ENCODE data around the gene BAZ1B.
"Not testable (repeated sequence)": the region's sequence is repeated elsewhere in the genome, so short reads cannot be mapped to it uniquely, and the experiment has no call there.

Gene BAZ1B

GRCh38 chr7:73509463-73509862 lies 12.6 kb downstream of the BAZ1B start:
- DNase-seq (ENCODE audit: low spot score): no peak
- FAIRE-seq: no peak

DNA sequence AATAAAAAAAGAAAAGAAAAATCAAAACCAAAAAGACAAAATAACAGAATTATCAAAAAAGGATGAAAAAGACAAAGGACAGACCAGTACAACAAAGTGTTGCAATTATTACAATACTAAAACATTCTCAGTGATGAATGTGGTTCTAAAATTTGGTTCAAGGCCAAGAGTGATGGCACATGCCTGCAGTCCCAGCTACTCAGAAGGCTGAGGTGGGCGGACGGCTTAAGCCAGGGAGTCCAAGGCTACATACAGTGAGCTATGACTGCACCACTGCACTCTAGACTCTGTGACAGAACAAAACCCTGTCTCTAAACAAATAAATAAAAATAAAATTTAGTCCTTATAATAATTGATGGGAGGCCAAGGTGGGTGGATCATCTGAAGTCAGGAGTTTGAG lies 14.5 kb downstream of the BAZ1B start:
- no peak for FAIRE-seq
- no peak for DNase-seq (ENCODE audit: low spot score)

DNA sequence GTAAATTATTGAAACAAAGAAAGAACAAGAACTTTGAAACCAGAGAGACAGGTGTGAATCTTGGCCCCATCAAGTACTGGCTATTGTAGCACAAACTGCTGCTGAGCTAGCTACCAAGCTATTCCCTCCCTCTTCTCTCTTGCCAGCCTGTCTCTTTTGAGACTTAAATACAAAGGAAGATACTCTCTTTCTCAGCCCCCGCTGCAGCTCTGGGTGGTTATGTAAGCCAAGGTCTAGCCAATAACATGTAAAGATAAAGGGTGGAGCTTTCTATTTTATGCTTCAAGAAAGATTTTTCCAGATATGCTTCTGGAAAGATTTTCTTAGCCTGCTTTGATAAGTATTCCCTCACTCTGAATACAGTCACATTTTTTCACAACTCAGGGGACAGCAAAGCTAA lies 17.2 kb downstream of the BAZ1B start:
- FAIRE-seq: no peak
- DNase-seq (ENCODE audit: low spot score): no peak

DNA sequence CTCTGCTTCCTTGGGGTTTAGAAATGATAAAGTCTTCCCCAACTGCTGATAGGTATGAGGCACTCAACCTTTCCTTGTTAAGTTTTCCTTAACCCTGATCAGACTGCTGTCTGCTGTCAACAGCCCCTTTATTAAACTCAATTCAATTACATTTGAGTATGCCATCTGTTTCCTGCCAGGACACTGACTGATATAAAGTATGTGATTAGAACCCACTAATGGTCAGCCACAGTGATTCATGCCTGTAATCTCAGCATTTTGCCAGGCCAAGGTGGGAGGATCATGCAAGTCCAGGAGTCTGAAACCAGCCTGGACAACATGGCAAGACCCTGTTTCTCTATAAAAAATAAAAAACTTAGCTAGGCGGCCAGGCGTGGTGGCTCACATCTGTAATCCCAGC lies 18.1 kb downstream of the BAZ1B start:
- FAIRE-seq (no peak), DNase-seq (ENCODE audit: low spot score) (no peak)

DNA sequence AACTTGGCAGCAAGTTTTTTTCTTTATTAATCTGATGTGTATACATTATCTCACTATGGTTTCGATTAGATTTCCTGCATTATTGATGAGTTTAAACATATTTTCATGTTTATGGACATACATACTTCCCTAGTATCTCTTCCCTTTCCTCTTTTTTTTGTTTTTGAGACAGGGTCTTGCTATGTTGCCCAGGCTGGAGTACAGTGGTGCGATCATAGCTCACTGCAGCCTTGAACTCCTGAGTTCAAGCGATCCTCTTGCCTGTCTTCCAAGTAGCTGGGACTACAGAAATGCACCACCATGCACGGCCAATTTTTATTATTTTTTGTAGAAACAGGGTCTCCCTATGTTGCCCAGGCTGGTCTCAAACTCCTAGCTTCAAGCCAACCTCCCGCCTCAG lies 18.9 kb downstream of the BAZ1B start:
- FAIRE-seq: no peak
- no peak for DNase-seq (ENCODE audit: low spot score)

- DNase-seq (ENCODE audit: low spot score): no peak
- no peak for FAIRE-seq
Observed at GRCh38 chr7:73496626-73497025, 25.5 kb downstream of the BAZ1B start.

GRCh38 chr7:73495507-73495906 lies 26.6 kb downstream of the BAZ1B start:
- not testable (repeated sequence) for DNase-seq (ENCODE audit: low spot score); FAIRE-seq

DNA sequence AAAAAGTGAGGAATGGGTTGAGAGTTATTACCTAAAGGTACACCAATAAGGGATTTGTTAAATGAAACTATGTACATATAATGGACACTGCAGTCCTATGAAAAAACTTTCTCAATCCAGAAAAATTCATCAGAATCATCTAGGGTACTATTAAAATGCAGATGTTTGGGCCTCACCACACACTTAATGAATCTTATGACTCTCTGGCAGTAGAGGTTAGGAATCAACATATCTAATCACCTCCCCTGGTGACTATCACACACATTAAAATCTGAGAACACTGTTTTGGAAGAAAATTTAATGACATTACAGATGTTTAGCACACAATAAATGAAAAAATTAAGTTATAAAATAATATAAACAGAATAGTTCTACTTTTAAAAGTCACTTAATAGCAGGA lies 32.1 kb downstream of the BAZ1B start:
- DNase-seq (ENCODE audit: low spot score) (no peak), FAIRE-seq (no peak)

DNA sequence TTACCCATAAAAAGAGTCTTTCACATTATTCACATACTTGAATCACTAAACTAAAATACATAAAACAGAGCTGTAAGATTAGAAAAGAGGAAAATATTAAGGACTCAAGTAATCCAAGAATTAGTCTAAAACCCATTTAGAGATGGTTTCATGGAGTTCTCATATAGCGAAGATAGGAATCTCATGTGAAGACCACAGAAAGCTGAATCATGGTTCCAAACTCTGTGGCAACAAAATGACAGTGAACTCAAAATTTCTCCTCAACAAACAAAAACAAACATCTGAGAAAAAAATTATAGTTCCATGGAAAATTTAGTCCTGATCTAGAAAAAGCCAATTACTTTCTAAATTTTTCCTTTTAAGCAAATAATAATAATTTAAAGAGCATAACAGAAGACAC lies 34.6 kb downstream of the BAZ1B start:
- FAIRE-seq (peak; percentile 4), DNase-seq (ENCODE audit: low spot score) (no peak)

DNA sequence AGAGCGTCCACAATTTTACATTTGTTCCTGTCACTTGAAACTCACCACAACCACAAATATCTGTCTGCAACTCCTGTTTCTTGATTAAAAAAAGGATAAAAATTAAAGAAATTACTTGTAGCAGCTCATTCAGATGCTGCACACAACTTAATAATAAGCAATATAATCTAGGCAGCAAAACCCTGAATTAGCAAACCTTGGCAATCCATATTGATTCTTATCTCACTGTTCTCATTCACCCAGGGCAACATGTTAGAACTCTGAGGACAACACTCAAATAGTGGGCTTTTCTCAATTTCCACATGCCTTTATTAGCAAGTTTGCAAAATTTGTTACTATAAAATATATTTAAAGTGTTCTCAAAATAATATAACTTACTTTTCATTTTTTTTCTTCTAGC lies 38.9 kb downstream of the BAZ1B start:
- no peak for DNase-seq (ENCODE audit: low spot score)
- FAIRE-seq: no peak

- FAIRE-seq: no peak
Observed at GRCh38 chr7:73482746-73483145, 39.3 kb downstream of the BAZ1B start.

GRCh38 chr7:73481521-73481920 lies 40.6 kb downstream of the BAZ1B start:
- FAIRE-seq; DNase-seq (ENCODE audit: low spot score): not testable (repeated sequence)

More at GRCh38 chr7:73482746-73483145, 39.3 kb downstream of the BAZ1B start:
- DNase-seq (ENCODE audit: low spot score): no peak

DNA sequence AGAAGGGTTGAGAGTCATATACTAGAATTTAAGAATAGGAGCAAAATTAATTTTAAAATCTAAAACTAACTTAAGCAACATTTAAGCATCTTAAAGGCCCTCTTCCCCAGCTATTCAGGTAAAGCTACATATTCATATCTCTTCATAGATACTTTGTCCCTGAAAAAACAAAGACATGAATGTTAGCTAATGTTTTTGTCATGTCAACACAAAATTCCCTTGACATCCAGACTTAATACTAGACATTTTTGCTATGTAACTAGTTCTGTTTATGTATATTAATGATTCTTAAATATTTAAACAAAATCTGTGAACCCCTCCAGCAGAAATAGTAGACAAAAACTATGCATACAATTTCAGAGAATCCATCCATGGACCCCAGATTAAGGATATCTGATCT lies 43.5 kb downstream of the BAZ1B start:
- DNase-seq (ENCODE audit: low spot score): no peak

DNA sequence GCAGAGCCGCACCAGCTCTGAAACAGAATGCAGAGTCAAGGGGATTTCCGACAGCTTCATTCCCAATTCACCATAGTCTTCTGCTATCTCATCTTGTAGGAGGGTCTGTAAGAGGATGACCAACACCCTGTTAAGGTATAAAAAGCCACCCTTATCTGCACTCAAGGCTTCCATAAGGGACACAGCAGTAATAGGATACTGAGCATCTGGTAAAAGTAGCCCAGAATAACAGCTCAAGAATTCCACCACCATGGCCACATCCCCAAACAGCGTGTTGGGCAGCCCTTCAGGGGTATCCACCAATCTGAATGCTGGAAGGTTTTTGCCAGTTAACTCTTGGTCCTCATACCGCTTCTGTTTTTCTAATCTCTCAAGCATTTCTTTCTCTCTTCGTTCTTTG lies 44.7 kb downstream of the BAZ1B start:
- FAIRE-seq: no peak
- DNase-seq (ENCODE audit: low spot score): no peak

More for the DNA sequence above, 43.5 kb downstream of the BAZ1B start:
- no peak for FAIRE-seq

DNA sequence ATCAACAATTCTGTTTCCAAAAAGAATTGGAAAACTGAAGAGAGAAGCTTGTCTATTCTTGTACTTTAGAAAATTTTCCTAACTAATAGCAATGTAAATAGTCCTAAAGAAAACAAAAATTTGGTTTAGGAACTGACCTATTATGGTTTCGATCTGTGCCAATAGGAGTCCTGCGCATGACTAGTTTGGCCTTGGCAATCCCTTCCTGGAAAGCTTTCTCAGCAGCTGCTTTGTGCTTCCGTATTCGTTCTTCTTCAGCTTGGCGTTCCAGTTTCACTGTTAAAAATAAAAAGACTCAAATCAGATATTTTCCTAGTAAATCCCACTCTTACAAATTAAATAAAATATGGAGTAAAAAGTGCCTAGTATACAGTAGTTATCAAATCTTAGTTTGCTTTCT lies 51.9 kb downstream of the BAZ1B start:
- FAIRE-seq (no peak), DNase-seq (ENCODE audit: low spot score) (no peak)

GRCh38 chr7:73467046-73467445 lies 55.0 kb downstream of the BAZ1B start:
- DNase-seq (ENCODE audit: low spot score); FAIRE-seq: not testable (repeated sequence)

- DNase-seq (ENCODE audit: low spot score) (no peak), FAIRE-seq (no peak)
Observed at GRCh38 chr7:73466112-73466511, 56.0 kb downstream of the BAZ1B start.

- FAIRE-seq (no peak), DNase-seq (ENCODE audit: low spot score) (no peak)
Observed at GRCh38 chr7:73463966-73464365, 58.1 kb downstream of the BAZ1B start.

DNA sequence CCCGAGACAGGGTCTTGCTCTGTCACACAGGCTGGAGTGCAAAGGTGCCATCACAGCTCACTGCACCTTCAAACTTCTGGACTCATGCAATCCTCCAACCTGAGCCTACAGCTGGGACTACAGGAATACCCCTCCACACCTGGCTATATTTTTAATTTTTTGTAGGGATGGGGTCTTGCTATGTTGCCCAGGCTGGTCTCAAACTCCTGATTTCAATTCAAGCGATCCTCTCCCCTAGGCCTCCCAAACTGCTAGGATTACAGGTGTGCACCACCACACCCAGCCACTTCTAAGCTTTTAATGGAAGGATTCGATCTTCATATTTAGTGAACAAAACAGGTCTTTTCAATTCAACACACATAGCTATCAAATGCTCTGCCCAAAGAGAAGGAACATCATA lies 58.8 kb downstream of the BAZ1B start:
- DNase-seq (ENCODE audit: low spot score) (no peak), FAIRE-seq (no peak)

DNA sequence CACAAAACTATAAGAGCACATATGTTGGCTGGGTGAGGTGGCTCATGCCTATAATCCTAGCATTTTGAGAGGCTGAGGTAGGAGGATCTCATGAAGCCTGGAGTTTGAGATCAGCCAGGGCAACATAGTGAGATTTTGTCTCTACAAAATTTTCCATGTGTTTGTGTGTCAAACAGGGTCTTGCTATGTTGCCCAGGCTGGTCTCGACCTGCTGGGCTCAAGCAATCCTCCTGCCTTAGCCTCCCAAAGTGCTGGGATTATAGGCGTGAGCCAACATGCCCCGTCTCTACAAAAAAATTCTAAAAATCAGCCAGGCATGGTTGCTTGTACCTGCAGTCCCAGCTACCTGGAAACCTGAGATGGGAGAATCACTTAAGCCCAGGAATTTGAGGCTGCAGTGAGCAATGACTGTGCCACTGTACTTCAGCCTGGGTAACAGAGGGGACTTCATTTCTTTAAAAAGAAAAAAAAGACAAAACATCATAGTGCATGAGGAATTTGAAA lies 60.3 kb downstream of the BAZ1B start:
- DNase-seq (ENCODE audit: low spot score) (no peak), FAIRE-seq (no peak)

DNA sequence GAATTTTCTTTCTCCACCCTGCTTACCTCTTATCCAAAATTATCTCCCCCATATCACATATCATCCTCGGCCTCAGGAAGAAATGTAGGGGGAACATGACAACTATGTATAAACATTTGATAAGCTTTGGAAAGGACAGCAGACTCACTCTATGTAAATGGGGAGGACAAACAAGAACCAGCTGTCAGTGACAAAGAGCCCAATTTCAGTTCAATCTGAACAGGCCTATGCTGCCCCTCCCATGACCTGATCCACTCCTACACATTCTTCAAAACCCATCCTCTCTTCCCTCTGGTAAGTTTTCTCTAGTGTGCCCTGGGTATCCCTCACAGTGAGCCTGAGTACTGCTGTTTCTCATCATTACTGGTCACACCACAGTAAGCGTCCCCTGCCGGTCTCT lies 67.7 kb downstream of the BAZ1B start:
- FAIRE-seq (no peak), DNase-seq (ENCODE audit: low spot score) (no peak)

- FAIRE-seq (no peak), DNase-seq (ENCODE audit: low spot score) (no peak)
Observed at GRCh38 chr7:73452999-73453635, 69.0 kb downstream of the BAZ1B start.

- FAIRE-seq (peak; percentile 73), DNase-seq (ENCODE audit: low spot score) (peak; percentile 60)
Observed at GRCh38 chr7:73451780-73452398, 70.2 kb downstream of the BAZ1B start.

Data from RCC 7860 (cell line).